SU-DHL-6 (cell line): ENCODE results near the gene PDCD1LG2.
A peak's percentile ranks its signal among the peaks of the same experiment; 100 is the strongest.

ENCODE experiments used
- H2AFZ ChIP-seq: fragments of 200-600 bp; sonication (generic); 2 replicates; pipeline ENCODE4 v1.6.1; 2014; ENCODE audit warnings: low read depth, mild to moderate bottlenecking, moderate library complexity, mixed read lengths, antibody characterized with exemption, low read length; ENCODE audit not compliant: severe bottlenecking
- H3F3A ChIP-seq: fragments of 200-600 bp; shearing (Covaris generic); 2 replicates; pipeline ENCODE4 v1.6.0; 2016; ENCODE audit warnings: antibody characterized with exemption, mild to moderate bottlenecking; ENCODE audit not compliant: insufficient read depth
- H3K27ac ChIP-seq: fragments of 200-600 bp; sonication (generic); 2 replicates; pipeline ENCODE4 v1.5.1; 2016; ENCODE audit warnings: low read depth, mild to moderate bottlenecking, low read length, moderate library complexity, mixed read lengths
- H3K27me3 ChIP-seq: fragments of 200-600 bp; sonication (generic), shearing (Covaris generic); 2 replicates; pipeline ENCODE4 v1.6.0; 2014; ENCODE audit warnings: mild to moderate bottlenecking, low read length
- H3K36me3 ChIP-seq: fragments of 200-600 bp; sonication (generic); 2 replicates; pipeline ENCODE4 v1.6.1; 2014; ENCODE audit warnings: mild to moderate bottlenecking, low read length, mixed read lengths
- H3K4me2 ChIP-seq: fragments of 300-600, 200-600 bp; shearing (Covaris generic), sonication (generic); 2 replicates; pipeline ENCODE4 v1.6.0; 2014; ENCODE audit warnings: low read length, low read depth, mild to moderate bottlenecking; ENCODE audit not compliant: poor library complexity, severe bottlenecking
- H3K4me3 ChIP-seq: fragments of 200-600 bp; sonication (generic); 2 replicates; pipeline ENCODE4 v1.5.1; 2014; ENCODE audit warnings: antibody characterized with exemption, low read length, mild to moderate bottlenecking, mixed read lengths; ENCODE audit not compliant: insufficient read depth, poor library complexity, severe bottlenecking
- H3K79me2 ChIP-seq: fragments of 200-600 bp; sonication (generic); 2 replicates; pipeline ENCODE4 v1.6.1; 2014; ENCODE audit warnings: mild to moderate bottlenecking, low read length, moderate library complexity; ENCODE audit not compliant: insufficient read depth
- H3K9ac ChIP-seq: fragments of 200-600 bp; sonication (generic); 2 replicates; pipeline ENCODE4 v1.7.0; 2014; ENCODE audit warnings: mild to moderate bottlenecking, low read length
- H3K9me2 ChIP-seq: fragments of 200-600 bp; sonication (generic); replicated peaks from 2 replicates; pipeline ENCODE4 v1.6.1; 2014; ENCODE audit warnings: low read length; ENCODE audit not compliant: insufficient read depth
- H3K9me3 ChIP-seq: fragments of 200-600 bp; sonication (generic); 2 replicates; pipeline ENCODE4 v1.6.1; 2014; ENCODE audit warnings: low read length, mixed read lengths; ENCODE audit not compliant: insufficient read depth
- H4K20me1 ChIP-seq: fragments of 200-600 bp; sonication (generic); 2 replicates; pipeline ENCODE4 v1.6.1; 2014; ENCODE audit warnings: low read depth, mild to moderate bottlenecking, antibody characterized with exemption, low read length, moderate library complexity, mixed read lengths
- CTCF ChIP-seq: fragments of 200-600 bp; sonication (generic); IDR thresholded peaks from one replicate; pipeline ENCODE4 v1.5.1; 2017; ENCODE audit warnings: antibody characterized with exemption, mild to moderate bottlenecking, low read length, moderate library complexity; ENCODE audit not compliant: insufficient read depth, poor library complexity, severe bottlenecking
- EZH2phosphoT487 ChIP-seq: fragments of 200-600 bp; sonication (generic), shearing (Covaris generic); conservative IDR thresholded peaks from 2 replicates; pipeline ENCODE4 v1.6.1; 2018; ENCODE audit warnings: mild to moderate bottlenecking, antibody characterized with exemption, low read length, moderate library complexity, mixed read lengths

The PDCD1LG2 gene

GRCh38 chr9:5524090-5524489, 13.8 kb downstream of the PDCD1LG2 start:
- no peaks in the 10 kb centered on the region for H4K20me1 ChIP-seq
- TF ChIP-seq EZH2phosphoT487 (no peak), CTCF (no peak)
- H3K27ac ChIP-seq, result no peak overlapping the region
- H3K4me3 ChIP-seq, result no peak overlapping the region
- H3K36me3 ChIP-seq, result no peaks in the 10 kb centered on the region
- no peaks in the 10 kb centered on the region for H3K79me2 ChIP-seq
- no peaks in the 10 kb centered on the region for H3K9me3 ChIP-seq
- H3F3A ChIP-seq, result 0 out of 2 replicates have a peak, but pooled peaks cover 3% of the 10 kb centered on the region
- H3K27me3 ChIP-seq, result no peaks in the 10 kb centered on the region
- no peaks in the 10 kb centered on the region for H3K9me2 ChIP-seq
- no peak overlapping the region for H2AFZ ChIP-seq
- no peak overlapping the region for H3K9ac ChIP-seq
- H3K4me2 ChIP-seq, result no peak overlapping the region

- H3K4me2 ChIP-seq, result peak overlapping the region; percentile 75
- H3K4me3 ChIP-seq, result no peak overlapping the region
- TF ChIP-seq CTCF (no peak), EZH2phosphoT487 (no peak)
- no peak overlapping the region for H2AFZ ChIP-seq
- no peaks in the 10 kb centered on the region for H3K9me2 ChIP-seq
- H3K27me3 ChIP-seq, result no peaks in the 10 kb centered on the region
- H3K27ac ChIP-seq, result peak overlapping the region; percentile 53
- no peaks in the 10 kb centered on the region for H3K9me3 ChIP-seq
- no peaks in the 10 kb centered on the region for H4K20me1 ChIP-seq
- H3K79me2 ChIP-seq, result no peaks in the 10 kb centered on the region
- peak overlapping the region; percentile 27 for H3K9ac ChIP-seq
- H3F3A ChIP-seq, result 0 out of 2 replicates have a peak, but pooled peaks cover 3% of the 10 kb centered on the region
- H3K36me3 ChIP-seq, result no peaks in the 10 kb centered on the region
Observed at GRCh38 chr9:5529683-5530221, 19.4 kb downstream of the PDCD1LG2 start.

- TF ChIP-seq CTCF, result no peak
- TF ChIP-seq EZH2phosphoT487, result no peak
- Histone ChIP-seq H3K9ac (no peak overlapping the region), H3K27me3 (no peaks in the 10 kb centered on the region), H3K9me3 (no peaks in the 10 kb centered on the region), H3F3A (0 out of 2 replicates have a peak, but pooled peaks cover 3% of the 10 kb centered on the region), H2AFZ (no peak overlapping the region), H3K4me2 (peak overlapping the region; percentile 75), H3K4me3 (no peak overlapping the region), H3K9me2 (no peaks in the 10 kb centered on the region), H4K20me1 (no peaks in the 10 kb centered on the region), H3K36me3 (no peaks in the 10 kb centered on the region), H3K79me2 (no peaks in the 10 kb centered on the region), H3K27ac (no peak overlapping the region)
Observed at GRCh38 chr9:5531101-5531882, 21.0 kb downstream of the PDCD1LG2 start.
